Liver (tissue), 3 donors: ENCODE results near the gene PISD.

Experiments used
- ATF3 ChIP-seq: IDR thresholded peaks from 2 replicates; pipeline ENCODE4 v1.6.1; 2016; ENCODE audit warnings: antibody characterized with exemption
- CTCF ChIP-seq: fragments of 150-350 bp; IDR thresholded peaks from 2 replicates; pipeline ENCODE4 v1.5.1; 2017; ENCODE audit warnings: improper control_type of control experiment, low read depth, low read length; ENCODE audit not compliant: missing input control
- FOXA1 ChIP-seq: IDR thresholded peaks from 2 replicates; pipeline ENCODE4 v1.6.1; 2016; ENCODE audit warnings: antibody characterized with exemption
- GABPA ChIP-seq, 2 donors: IDR thresholded peaks in 1 of 2; conservative IDR thresholded peaks in 1 of 2; 2 replicates each; pipeline ENCODE4 v1.6.1; 2016; ENCODE audit warnings: antibody characterized with exemption in 2 of 2, mild to moderate bottlenecking in 1 of 2, moderate library complexity in 1 of 2
- JUND ChIP-seq, 2 donors: IDR thresholded peaks; 2 replicates each; pipeline ENCODE4 v1.6.1; 2016; ENCODE audit warnings: antibody characterized with exemption in 2 of 2
- RAD21 ChIP-seq, 2 donors: IDR thresholded peaks; 2 replicates each; pipeline ENCODE4 v1.6.1; 2016; ENCODE audit warnings: antibody characterized with exemption in 2 of 2, mild to moderate bottlenecking in 2 of 2
- REST ChIP-seq: IDR thresholded peaks from 2 replicates; pipeline ENCODE4 v1.6.1; 2016; ENCODE audit warnings: antibody characterized with exemption, mild to moderate bottlenecking
- RXRA ChIP-seq, 2 donors: IDR thresholded peaks; 2 replicates each; pipeline ENCODE4 v1.6.1; 2017 to 2018; ENCODE audit warnings: antibody characterized with exemption in 2 of 2, mild to moderate bottlenecking in 1 of 2
- SP1 ChIP-seq: IDR thresholded peaks from 2 replicates; pipeline ENCODE4 v1.6.1; 2018; ENCODE audit warnings: antibody characterized with exemption, mild to moderate bottlenecking
- YY1 ChIP-seq: IDR thresholded peaks from 2 replicates; pipeline ENCODE4 v1.6.1; 2016; ENCODE audit warnings: antibody characterized with exemption, mild to moderate bottlenecking
- TF ChIP-seq, protein P1 (sequence below): IDR thresholded peaks from 2 replicates; pipeline ENCODE4 v1.6.1; 2016; ENCODE audit warnings: antibody characterized with exemption
- donor health status: healthy.
- donor health status: healthy.

DNA sequence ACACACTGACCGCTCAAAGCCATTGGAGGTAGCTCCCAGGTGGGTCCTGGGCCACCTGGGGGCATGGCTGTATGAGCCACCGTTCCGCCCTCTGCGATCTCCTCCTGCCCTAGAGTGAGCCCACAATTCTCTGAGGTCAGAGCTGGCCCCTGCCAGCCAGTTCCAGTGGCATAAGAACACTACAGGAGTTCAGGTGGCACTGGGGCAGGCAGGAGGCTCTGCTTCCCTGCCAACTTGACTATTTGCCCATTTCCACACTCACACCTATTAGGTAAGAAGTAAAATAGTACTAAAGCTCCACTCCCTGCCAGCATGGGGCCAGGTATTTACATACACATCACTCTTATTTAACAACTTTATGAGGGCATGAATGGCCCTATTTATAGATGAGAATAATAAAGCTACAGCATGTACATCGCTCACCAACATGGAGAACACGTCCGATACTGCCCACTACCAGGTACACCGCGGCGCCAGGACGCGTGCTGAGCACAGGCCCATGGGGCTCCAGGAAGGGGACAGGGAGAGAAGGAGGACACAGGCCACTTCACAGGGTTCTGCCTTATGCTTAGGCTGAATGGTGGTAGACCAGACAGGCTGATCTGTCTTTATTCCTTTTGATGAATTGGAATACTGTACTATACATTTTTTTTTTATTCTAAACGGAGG, 26.2 kb downstream of the PISD start:
- TF ChIP-seq ATF3 (no peak), CTCF (no peak), YY1 (no peak), RAD21 (IDR thresholded peaks at IDR 0.05) (peak in 1 of 2 donors; percentile 30), GABPA (IDR thresholded peaks at IDR 0.05 in 1 of 2, conservative IDR thresholded peaks at IDR 0.05 in 1 of 2) (no peak), SP1 (peak; percentile 64), JUND (IDR thresholded peaks at IDR 0.05) (no peak), RXRA (IDR thresholded peaks at IDR 0.05) (peak; percentile 73 to 74), REST (no peak), FOXA1 (peak; percentile 23)
- TF ChIP-seq, protein P1, sequence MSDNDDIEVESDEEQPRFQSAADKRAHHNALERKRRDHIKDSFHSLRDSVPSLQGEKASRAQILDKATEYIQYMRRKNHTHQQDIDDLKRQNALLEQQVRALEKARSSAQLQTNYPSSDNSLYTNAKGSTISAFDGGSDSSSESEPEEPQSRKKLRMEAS = peak; percentile 39
